Esophagus muscularis mucosa (tissue), 4 donors: ENCODE results near the gene OGFOD2. TPM values are rescaled to one million over a fixed set of nuclear protein-coding genes. Genes with fewer than 3 reads are reported as not detected.

Source experiments
- DNase-seq: peaks from one replicate; pipeline ENCODE4 v3.0.0-alpha.2; 2017; ENCODE audit errors: extremely low spot score
- H3K27ac ChIP-seq, 4 donors: fragments of 200-600 bp; sonication (generic); replicated peaks in 1 of 4; 1 replicate in 3 of 4; 2 replicates in 1 of 4; pipeline ENCODE4 v1.5.1; 2016 to 2019; ENCODE audit warnings: mild to moderate bottlenecking in 1 of 4
- H3K27me3 ChIP-seq, 4 donors: fragments of 200-600 bp; sonication (generic); one replicate each; pipeline versions ENCODE4 v1.5.1 to v1.6.0; 2016 to 2019
- H3K36me3 ChIP-seq, 4 donors: fragments of 200-600 bp; sonication (generic); one replicate each; pipeline ENCODE4 v1.5.1; 2016 to 2019
- H3K4me1 ChIP-seq, 4 donors: fragments of 200-600 bp; sonication (generic); one replicate each; pipeline ENCODE4 v1.5.1; 2016 to 2019
- H3K4me3 ChIP-seq, 4 donors: fragments of 200-600 bp; sonication (generic); 1 replicate in 2 of 4; 2 replicates in 2 of 4; pipeline ENCODE4 v1.5.1; 2016 to 2019; ENCODE audit warnings: mild to moderate bottlenecking in 4 of 4, moderate library complexity in 1 of 4
- H3K9me3 ChIP-seq, 4 donors: fragments of 200-600 bp; sonication (generic); 1 replicate in 3 of 4; 2 replicates in 1 of 4; pipeline ENCODE4 v1.5.1; 2016 to 2019
- EP300 ChIP-seq: sonication (generic); formaldehyde crosslinking; IDR thresholded peaks from one replicate; pipeline ENCODE4 v1.6.1; 2017; ENCODE audit warnings: antibody characterized with exemption
- POLR2A ChIP-seq: fragments of 450-650 bp; IDR thresholded peaks from one replicate; pipeline ENCODE4 v1.6.1; 2017; ENCODE audit warnings: antibody characterized with exemption, moderate library complexity, mild to moderate bottlenecking, low read depth
- POLR2AphosphoS5 ChIP-seq, 2 donors: sonication (generic); formaldehyde crosslinking; IDR thresholded peaks; one replicate each; pipeline ENCODE4 v1.6.1; 2017; ENCODE audit warnings: antibody characterized with exemption in 2 of 2
- WGBS: methylation state at CpG from one replicate; pipeline ENCODE4 v1.1.5; 2018; 5-methylcytosine and 5-hydroxymethylcytosine counted together
- intact Hi-C: fragments of 100-400 bp; cut with DNase I; formaldehyde crosslinking; loops from one replicate; pipeline ENCODE4 v1.15.1; 2023
- total RNA-seq, 4 donors: library from RNA; depleted of rRNA; stranded (reverse); fragments of >200 nt; gene quantifications; one replicate each; pipeline versions ENCODE4 v1.1.0 to v1.2.1, GENCODE V29; 2016
- TF ChIP-seq, protein P1 (sequence below), 3 experiments: fragments of 200-600 bp in 2 of 3; fragments of 450-650 bp in 1 of 3; sonication (generic) in 2 of 3; IDR thresholded peaks; one replicate each; pipeline ENCODE4 v1.5.1; 2017 to 2019; ENCODE audit warnings: antibody characterized with exemption in 3 of 3, mild to moderate bottlenecking in 2 of 3, moderate library complexity in 1 of 3

OGFOD2 gene
- total RNA-seq, 4 donors from 2014 or later: 5.6 to 15.3 (median 8.6) TPM

DNA sequence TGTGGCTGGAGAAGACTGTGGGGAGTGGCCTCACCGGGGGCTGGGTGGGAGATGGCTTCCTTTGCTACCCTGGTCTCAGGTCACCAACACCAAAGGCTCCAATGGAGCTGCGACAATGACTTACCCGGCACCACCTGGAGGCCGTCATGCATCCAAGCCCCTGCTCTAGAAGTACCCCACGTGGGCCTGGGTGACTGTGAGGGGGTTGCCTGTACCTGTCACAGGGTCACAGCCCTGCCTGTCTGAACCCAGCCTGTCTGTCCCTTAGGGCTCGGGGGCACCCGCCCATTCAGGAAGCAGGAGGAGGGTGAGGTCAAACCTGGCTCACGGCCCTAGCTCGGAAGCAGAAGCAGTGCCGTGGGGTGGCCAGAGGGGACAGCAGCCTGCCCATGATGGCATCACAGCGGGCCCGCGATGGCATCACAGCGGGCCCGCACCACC lies 27.7 kb upstream of the OGFOD2 start:
- TF ChIP-seq EP300 (no peak), POLR2AphosphoS5 (IDR thresholded peaks at IDR 0.05) (peak in 1 of 2 donors; percentile 11), POLR2A (no peak)
- TF ChIP-seq, protein P1, sequence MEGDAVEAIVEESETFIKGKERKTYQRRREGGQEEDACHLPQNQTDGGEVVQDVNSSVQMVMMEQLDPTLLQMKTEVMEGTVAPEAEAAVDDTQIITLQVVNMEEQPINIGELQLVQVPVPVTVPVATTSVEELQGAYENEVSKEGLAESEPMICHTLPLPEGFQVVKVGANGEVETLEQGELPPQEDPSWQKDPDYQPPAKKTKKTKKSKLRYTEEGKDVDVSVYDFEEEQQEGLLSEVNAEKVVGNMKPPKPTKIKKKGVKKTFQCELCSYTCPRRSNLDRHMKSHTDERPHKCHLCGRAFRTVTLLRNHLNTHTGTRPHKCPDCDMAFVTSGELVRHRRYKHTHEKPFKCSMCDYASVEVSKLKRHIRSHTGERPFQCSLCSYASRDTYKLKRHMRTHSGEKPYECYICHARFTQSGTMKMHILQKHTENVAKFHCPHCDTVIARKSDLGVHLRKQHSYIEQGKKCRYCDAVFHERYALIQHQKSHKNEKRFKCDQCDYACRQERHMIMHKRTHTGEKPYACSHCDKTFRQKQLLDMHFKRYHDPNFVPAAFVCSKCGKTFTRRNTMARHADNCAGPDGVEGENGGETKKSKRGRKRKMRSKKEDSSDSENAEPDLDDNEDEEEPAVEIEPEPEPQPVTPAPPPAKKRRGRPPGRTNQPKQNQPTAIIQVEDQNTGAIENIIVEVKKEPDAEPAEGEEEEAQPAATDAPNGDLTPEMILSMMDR (IDR thresholded peaks at IDR 0.05): peak in 2 of 3 experiments; percentile 8 to 27
- DNase-seq: no peak
- H3K27ac ChIP-seq: peak overlapping the region; percentile 60 to 65 (median 64)
- H3K9me3 ChIP-seq: no peaks in the 10 kb centered on the region
- WGBS: 72% methylated on average over 12 of the region's 15 CpGs
- intact Hi-C loops: no loop called here
- no peak overlapping the region for H3K4me3 ChIP-seq
- H3K27me3 ChIP-seq: no peaks in the 10 kb centered on the region
- H3K4me1 ChIP-seq: peaks cover 26 to 60% (median 51%) of the 10 kb centered on the region in 4 donors
- peaks cover 0 to 5% (median 0%) of the 10 kb centered on the region in 4 donors for H3K36me3 ChIP-seq

DNA sequence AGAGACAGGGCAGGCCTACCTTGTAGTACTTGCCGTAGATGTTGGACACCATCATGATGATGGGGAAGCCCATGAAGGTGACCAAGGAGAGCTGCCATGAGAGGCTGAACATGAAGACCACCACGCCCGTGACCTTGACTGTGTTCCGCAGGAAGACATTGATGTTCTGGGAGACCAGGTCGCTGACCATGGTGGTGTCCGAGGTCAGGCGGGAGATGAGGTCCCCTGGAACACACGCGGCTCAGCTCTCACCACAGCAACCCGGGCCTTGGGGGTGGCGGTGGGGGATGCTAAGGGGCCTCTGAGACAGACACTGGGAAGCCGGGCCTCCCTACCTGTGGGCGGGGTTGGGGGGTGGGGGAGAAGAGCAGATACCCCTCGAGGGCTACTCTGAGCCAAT lies 26.4 kb upstream of the OGFOD2 start:
- H3K36me3 ChIP-seq: peaks cover 0 to 5% (median 0%) of the 10 kb centered on the region in 4 donors
- no peaks in the 10 kb centered on the region for H3K27me3 ChIP-seq
- TF ChIP-seq POLR2A (no peak), POLR2AphosphoS5 (IDR thresholded peaks at IDR 0.05) (no peak), EP300 (no peak)
- TF ChIP-seq, protein P1 (IDR thresholded peaks at IDR 0.05): no peak
- 98% methylated on average over 7 of the region's 14 CpGs for WGBS
- H3K4me1 ChIP-seq: peaks cover 26 to 50% (median 42%) of the 10 kb centered on the region in 4 donors
- intact Hi-C loops: no loop called here
- DNase-seq: no peak
- no peak overlapping the region for H3K27ac ChIP-seq
- no peak overlapping the region for H3K4me3 ChIP-seq
- H3K9me3 ChIP-seq: no peaks in the 10 kb centered on the region

DNA sequence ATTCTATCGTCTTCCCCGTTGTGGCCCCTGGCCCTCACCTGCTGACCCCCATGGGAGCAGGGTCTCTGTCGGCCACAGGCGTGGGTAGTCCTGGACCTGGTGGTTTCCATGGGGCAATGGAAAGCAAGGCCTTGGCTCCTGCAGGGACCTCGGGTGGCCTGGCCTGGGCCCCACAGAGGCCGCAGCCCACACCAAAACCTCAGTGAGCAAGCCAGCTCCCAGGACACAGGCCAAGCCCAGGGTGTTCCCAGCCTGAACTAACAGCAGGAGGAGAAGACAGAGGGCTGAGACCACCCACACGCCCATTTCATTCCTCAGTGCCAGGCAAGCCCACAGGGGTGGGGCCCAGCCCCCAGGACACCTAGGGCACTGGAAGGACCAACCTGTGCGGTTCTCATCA lies 25.6 kb upstream of the OGFOD2 start:
- peak overlapping the region in 3 of 4 donors; percentile 3 to 26 (median 16) for H3K27ac ChIP-seq
- no peaks in the 10 kb centered on the region for H3K9me3 ChIP-seq
- DNase-seq: no peak
- no peak overlapping the region for H3K4me3 ChIP-seq
- peaks cover 22 to 42% (median 36%) of the 10 kb centered on the region in 4 donors for H3K4me1 ChIP-seq
- no peaks in the 10 kb centered on the region for H3K27me3 ChIP-seq
- H3K36me3 ChIP-seq: peaks cover 0 to 5% (median 0%) of the 10 kb centered on the region in 4 donors
- intact Hi-C loops: no loop called here
- no peak for TF ChIP-seq EP300
- TF ChIP-seq, protein P1 (IDR thresholded peaks at IDR 0.05): no peak
- no peak for TF ChIP-seq POLR2AphosphoS5 (IDR thresholded peaks at IDR 0.05)
- no peak for TF ChIP-seq POLR2A
- WGBS: 95% methylated on average over 6 of the region's 8 CpGs

DNA sequence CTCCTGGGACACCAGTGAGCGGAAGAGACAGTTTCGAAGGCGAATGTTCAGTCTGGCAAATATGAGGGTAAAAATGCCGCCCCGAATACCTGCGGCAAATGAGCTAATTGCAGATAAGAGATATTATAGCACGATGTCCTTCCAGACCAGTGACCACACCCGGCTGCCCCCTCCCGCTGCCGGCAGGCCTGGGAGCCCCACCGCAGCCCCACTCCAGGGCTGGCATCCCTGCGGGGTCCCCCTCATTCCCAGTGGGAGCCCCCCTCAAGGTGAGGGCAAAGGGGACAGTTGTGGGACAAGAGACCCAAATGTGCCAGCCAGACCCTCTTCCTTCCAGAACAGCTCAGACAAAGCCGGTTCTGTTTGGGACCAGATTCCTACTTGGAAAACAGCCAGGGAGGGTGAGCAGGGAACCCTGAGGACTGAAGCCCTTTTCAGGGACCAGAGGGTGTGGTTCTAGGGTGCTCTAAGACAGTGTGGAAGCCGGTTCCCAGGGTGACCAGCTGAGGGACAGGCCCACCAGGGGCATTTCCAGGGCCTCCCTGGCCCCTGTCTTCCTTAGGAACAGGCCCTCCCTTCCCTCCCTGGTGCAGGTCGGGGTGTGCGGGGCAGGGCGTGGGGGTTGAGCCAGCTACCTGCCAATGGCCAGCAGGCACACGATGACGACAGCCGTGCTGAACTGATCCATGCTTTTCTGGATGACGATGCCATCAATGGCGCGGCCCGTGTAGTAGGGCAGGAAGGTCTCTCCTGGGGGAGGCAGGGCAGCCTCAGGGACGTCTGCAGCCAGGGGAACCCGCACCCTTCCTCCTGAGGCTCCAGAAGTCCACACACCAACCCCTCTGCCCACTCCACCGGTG lies 25.0 kb upstream of the OGFOD2 start:
- peak overlapping the region in 3 of 4 donors; percentile 3 to 26 (median 16) for H3K27ac ChIP-seq
- intact Hi-C loops: loop anchor here (5.0 kb wide), 1 partner anchor 158 kb away; no protein-coding TSS in a partner anchor
- no peaks in the 10 kb centered on the region for H3K27me3 ChIP-seq
- TF ChIP-seq, protein P1 (IDR thresholded peaks at IDR 0.05): no peak
- TF ChIP-seq EP300 (no peak), POLR2AphosphoS5 (IDR thresholded peaks at IDR 0.05) (no peak), POLR2A (no peak)
- peaks cover 22 to 38% (median 32%) of the 10 kb centered on the region in 4 donors for H3K4me1 ChIP-seq
- DNase-seq: no peak
- 86% methylated on average over 20 of the region's 27 CpGs for WGBS
- peaks cover 0 to 5% (median 0%) of the 10 kb centered on the region in 4 donors for H3K36me3 ChIP-seq
- no peaks in the 10 kb centered on the region for H3K9me3 ChIP-seq
- no peak overlapping the region for H3K4me3 ChIP-seq
